Neutrophil (primary cell): ENCODE data around the gene RBM34.
"Not testable (repeated sequence)": the region's sequence is repeated elsewhere in the genome, so short reads cannot be mapped to it uniquely, and the experiment has no call there.

ENCODE experiments used
- H3K27ac ChIP-seq: fragments of 200-600 bp; sonication (generic); 2 replicates; pipeline ENCODE4 v1.5.1; 2016; ENCODE audit warnings: mild to moderate bottlenecking, moderate library complexity
- H3K27me3 ChIP-seq: fragments of 200-600 bp; sonication (generic); 2 replicates; pipeline ENCODE4 v1.6.0; 2016; ENCODE audit warnings: mild to moderate bottlenecking
- H3K36me3 ChIP-seq: fragments of 200-600 bp; sonication (generic); 2 replicates; pipeline ENCODE4 v1.5.1; 2017
- H3K4me1 ChIP-seq, 2 experiments: fragments of 200-600 bp in 1 of 2; sonication (generic) in 1 of 2; 1 replicate in 1 of 2; 2 replicates in 1 of 2; pipeline versions ENCODE4 v1.5.1 to v1.6.1; 2013 to 2016; ENCODE audit warnings: low read depth in 1 of 2, low read length in 1 of 2, mild to moderate bottlenecking in 1 of 2, moderate library complexity in 1 of 2; ENCODE audit not compliant: control insufficient read depth in 1 of 2, insufficient read depth in 1 of 2
- H3K4me3 ChIP-seq, 2 experiments: fragments of 200-600 bp in 1 of 2; sonication (generic) in 1 of 2; 1 replicate in 1 of 2; 2 replicates in 1 of 2; pipeline ENCODE4 v1.5.1; 2013 to 2016; ENCODE audit warnings: low read depth in 1 of 2, low read length in 1 of 2, mild to moderate bottlenecking in 1 of 2, moderate library complexity in 1 of 2
- H3K9me3 ChIP-seq: fragments of 200-600 bp; sonication (generic); 2 replicates; pipeline ENCODE4 v1.5.1; 2016
- CTCF ChIP-seq: fragments of 200-600 bp; sonication (generic); IDR thresholded peaks from 2 replicates; pipeline ENCODE4 v1.5.1; 2016; ENCODE audit warnings: antibody characterized with exemption

RBM34 gene

GRCh38 chr1:235093013-235093695 lies 67.9 kb downstream of the RBM34 start:
- Histone ChIP-seq H3K4me3 (no peak overlapping the region), H3K9me3 (no peaks in the 10 kb centered on the region), H3K27ac (no peak overlapping the region), H3K36me3 (no peaks in the 10 kb centered on the region), H3K4me1 (peaks cover 4 to 9% of the 10 kb centered on the region in 2 experiments), H3K27me3 (no peaks in the 10 kb centered on the region)
- TF ChIP-seq CTCF: no peak

- not testable (repeated sequence) for H3K27me3 ChIP-seq, H3K4me1 ChIP-seq, H3K27ac ChIP-seq
Measured at GRCh38 chr1:235092415-235092814, 68.6 kb downstream of the RBM34 start.

GRCh38 chr1:235092045-235092406 lies 69.0 kb downstream of the RBM34 start:
- H3K27ac ChIP-seq, H3K9me3 ChIP-seq, H3K4me3 ChIP-seq, H3K4me1 ChIP-seq, H3K27me3 ChIP-seq, H3K36me3 ChIP-seq: not testable (repeated sequence)

More at GRCh38 chr1:235092415-235092814, 68.6 kb downstream of the RBM34 start:
- not testable (repeated sequence) for H3K4me3 ChIP-seq, H3K36me3 ChIP-seq, H3K9me3 ChIP-seq

- H3K4me1 ChIP-seq, H3K27ac ChIP-seq, H3K36me3 ChIP-seq, H3K9me3 ChIP-seq, H3K27me3 ChIP-seq, H3K4me3 ChIP-seq: not testable (repeated sequence)
Measured at GRCh38 chr1:235091319-235092044, 69.6 kb downstream of the RBM34 start.

GRCh38 chr1:235090406-235091069 lies 70.5 kb downstream of the RBM34 start:
- no peak overlapping the region for H3K4me3 ChIP-seq
- no peak overlapping the region for H3K27ac ChIP-seq
- H3K4me1 ChIP-seq: peaks cover 4 to 9% of the 10 kb centered on the region in 2 experiments
- no peaks in the 10 kb centered on the region for H3K27me3 ChIP-seq
- no peaks in the 10 kb centered on the region for H3K9me3 ChIP-seq
- no peaks in the 10 kb centered on the region for H3K36me3 ChIP-seq
- no peak for TF ChIP-seq CTCF

- Histone ChIP-seq H3K27ac (no peak overlapping the region), H3K9me3 (no peaks in the 10 kb centered on the region)
- no peak for TF ChIP-seq CTCF
Measured at GRCh38 chr1:235088907-235089306, 72.1 kb downstream of the RBM34 start.

GRCh38 chr1:235088430-235088829 lies 72.6 kb downstream of the RBM34 start:
- Histone ChIP-seq H3K4me1 (peaks cover 9 to 13% of the 10 kb centered on the region in 2 experiments), H3K9me3 (no peaks in the 10 kb centered on the region), H3K27ac (no peak overlapping the region), H3K27me3 (no peaks in the 10 kb centered on the region), H3K36me3 (no peaks in the 10 kb centered on the region), H3K4me3 (no peak overlapping the region)
- TF ChIP-seq CTCF: no peak

More at GRCh38 chr1:235088907-235089306, 72.1 kb downstream of the RBM34 start:
- peaks cover 7 to 12% of the 10 kb centered on the region in 2 experiments for H3K4me1 ChIP-seq
- no peak overlapping the region for H3K4me3 ChIP-seq
- no peaks in the 10 kb centered on the region for H3K27me3 ChIP-seq
- no peaks in the 10 kb centered on the region for H3K36me3 ChIP-seq
